ENCODE measurements around the gene LDLRAD4. TPM values are rescaled to one million over a fixed set of nuclear protein-coding genes. Genes with fewer than 3 reads are reported as not detected.
A peak's percentile ranks its signal among the peaks of the same experiment; 100 is the strongest.

The LDLRAD4 gene
- total and polyA plus RNA-seq, 2 experiments from 2014 or later = 0.73 to 1.9 TPM

DNA sequence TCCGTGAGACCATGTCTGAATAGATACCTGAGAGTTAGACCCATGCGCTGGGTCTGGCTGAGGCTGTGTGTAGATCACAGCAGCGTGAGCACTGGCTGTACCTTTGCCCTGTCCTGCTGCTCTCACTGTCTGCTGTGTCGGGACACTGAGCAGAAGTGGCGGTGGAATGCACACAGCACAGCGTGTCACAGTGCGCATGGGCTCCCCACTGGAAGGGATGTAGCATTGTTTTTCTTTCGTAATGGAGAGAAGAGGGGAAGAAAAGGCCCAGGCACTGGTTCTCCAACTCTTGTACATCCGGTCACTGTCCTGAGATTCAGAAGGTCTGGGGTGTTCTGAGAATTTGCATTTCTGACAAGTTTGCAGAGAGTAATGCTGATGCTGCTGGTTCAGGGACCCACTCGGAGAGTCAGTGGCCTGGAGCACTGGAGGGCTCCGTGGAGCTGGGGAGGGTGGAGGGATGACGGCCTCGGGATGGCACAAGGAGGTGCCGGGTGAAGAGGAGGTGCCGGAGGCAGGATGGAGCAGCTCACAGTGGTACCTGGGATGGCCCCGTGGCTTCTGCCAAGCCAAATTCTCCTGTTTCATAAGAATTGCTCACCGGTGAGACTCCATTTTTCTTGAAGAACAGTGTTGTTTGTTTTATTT is 252.8 kb downstream of the LDLRAD4 start (continued):
- TF ChIP-seq, protein P1, sequence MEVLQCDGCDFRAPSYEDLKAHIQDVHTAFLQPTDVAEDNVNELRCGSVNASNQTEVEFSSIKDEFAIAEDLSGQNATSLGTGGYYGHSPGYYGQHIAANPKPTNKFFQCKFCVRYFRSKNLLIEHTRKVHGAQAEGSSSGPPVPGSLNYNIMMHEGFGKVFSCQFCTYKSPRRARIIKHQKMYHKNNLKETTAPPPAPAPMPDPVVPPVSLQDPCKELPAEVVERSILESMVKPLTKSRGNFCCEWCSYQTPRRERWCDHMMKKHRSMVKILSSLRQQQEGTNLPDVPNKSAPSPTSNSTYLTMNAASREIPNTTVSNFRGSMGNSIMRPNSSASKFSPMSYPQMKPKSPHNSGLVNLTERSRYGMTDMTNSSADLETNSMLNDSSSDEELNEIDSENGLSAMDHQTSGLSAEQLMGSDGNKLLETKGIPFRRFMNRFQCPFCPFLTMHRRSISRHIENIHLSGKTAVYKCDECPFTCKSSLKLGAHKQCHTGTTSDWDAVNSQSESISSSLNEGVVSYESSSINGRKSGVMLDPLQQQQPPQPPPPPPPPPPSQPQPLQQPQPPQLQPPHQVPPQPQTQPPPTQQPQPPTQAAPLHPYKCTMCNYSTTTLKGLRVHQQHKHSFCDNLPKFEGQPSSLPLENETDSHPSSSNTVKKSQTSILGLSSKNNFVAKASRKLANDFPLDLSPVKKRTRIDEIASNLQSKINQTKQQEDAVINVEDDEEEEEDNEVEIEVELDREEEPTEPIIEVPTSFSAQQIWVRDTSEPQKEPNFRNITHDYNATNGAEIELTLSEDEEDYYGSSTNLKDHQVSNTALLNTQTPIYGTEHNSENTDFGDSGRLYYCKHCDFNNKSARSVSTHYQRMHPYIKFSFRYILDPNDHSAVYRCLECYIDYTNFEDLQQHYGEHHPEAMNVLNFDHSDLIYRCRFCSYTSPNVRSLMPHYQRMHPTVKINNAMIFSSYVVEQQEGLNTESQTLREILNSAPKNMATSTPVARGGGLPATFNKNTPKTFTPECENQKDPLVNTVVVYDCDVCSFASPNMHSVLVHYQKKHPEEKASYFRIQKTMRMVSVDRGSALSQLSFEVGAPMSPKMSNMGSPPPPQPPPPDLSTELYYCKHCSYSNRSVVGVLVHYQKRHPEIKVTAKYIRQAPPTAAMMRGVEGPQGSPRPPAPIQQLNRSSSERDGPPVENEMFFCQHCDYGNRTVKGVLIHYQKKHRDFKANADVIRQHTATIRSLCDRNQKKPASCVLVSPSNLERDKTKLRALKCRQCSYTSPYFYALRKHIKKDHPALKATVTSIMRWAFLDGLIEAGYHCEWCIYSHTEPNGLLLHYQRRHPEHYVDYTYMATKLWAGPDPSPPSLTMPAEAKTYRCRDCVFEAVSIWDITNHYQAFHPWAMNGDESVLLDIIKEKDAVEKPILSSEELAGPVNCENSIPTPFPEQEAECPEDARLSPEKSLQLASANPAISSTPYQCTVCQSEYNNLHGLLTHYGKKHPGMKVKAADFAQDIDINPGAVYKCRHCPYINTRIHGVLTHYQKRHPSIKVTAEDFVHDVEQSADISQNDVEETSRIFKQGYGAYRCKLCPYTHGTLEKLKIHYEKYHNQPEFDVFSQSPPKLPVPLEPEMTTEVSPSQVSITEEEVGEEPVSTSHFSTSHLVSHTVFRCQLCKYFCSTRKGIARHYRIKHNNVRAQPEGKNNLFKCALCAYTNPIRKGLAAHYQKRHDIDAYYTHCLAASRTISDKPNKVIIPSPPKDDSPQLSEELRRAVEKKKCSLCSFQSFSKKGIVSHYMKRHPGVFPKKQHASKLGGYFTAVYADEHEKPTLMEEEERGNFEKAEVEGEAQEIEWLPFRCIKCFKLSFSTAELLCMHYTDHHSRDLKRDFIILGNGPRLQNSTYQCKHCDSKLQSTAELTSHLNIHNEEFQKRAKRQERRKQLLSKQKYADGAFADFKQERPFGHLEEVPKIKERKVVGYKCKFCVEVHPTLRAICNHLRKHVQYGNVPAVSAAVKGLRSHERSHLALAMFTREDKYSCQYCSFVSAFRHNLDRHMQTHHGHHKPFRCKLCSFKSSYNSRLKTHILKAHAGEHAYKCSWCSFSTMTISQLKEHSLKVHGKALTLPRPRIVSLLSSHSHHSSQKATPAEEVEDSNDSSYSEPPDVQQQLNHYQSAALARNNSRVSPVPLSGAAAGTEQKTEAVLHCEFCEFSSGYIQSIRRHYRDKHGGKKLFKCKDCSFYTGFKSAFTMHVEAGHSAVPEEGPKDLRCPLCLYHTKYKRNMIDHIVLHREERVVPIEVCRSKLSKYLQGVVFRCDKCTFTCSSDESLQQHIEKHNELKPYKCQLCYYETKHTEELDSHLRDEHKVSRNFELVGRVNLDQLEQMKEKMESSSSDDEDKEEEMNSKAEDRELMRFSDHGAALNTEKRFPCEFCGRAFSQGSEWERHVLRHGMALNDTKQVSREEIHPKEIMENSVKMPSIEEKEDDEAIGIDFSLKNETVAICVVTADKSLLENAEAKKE (CRISPR knock-in tag; IDR thresholded peaks at IDR 0.05) = no peak
- TF ChIP-seq ZNF331 (CRISPR knock-in tag; IDR thresholded peaks at IDR 0.05; ENCODE audit: low read depth) = no peak

DNA sequence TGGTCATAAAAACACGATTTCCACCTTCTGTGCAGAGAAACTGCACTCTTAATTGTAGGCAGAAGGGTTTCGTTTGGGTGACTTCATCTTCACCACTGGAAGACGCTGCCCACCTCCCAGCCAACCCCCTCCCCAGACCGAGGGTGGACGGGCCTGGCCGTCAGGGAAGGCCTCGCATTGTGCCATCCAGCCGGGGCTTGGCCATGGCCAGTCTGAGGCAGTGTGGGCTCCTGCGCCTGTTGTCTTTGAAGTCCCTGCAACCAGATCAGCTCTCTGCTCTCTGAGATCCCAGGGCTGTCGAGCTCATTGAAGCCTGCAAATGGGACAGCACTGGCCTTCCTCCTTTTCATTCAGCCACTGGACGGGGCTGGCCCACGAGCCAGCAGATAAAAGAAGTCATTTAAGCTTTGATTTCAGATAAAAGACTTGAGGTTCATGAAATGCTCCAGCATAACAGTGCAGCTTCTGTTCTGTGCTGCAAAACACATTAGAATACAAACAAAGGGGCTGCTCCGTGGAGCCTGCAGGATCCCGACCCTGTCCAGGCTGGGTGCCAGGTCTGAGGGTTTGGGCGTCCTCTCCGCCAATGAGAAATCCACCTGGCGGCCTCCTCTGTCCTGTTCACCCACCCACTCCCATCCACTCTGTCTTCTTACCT is 253.5 kb downstream of the LDLRAD4 start:
- Histone ChIP-seq H3K4me3 (no peak overlapping the region), H3F3A (replicated peaks; ENCODE audit: low read depth) (no peaks in the 10 kb centered on the region), H3K36me3 (ENCODE audit: insufficient read depth) (no peaks in the 10 kb centered on the region), H3K4me2 (no peak overlapping the region), H4K20me1 (replicated peaks; ENCODE audit: insufficient read depth) (no peaks in the 10 kb centered on the region), H3K4me1 (ENCODE audit: insufficient read depth) (no peaks in the 10 kb centered on the region), H3K27ac (ENCODE audit: low read depth) (no peak overlapping the region), H2AFZ (peak overlapping the region; percentile 72; the same call in 1 of the 2 replicates), H3K27me3 (ENCODE audit: insufficient read depth) (no peaks in the 10 kb centered on the region), H3K9me2 (ENCODE audit: insufficient read depth) (0 out of 2 replicates have a peak, but pooled peaks cover 5% of the 10 kb centered on the region), H3K79me2 (replicated peaks; ENCODE audit: insufficient read depth) (no peaks in the 10 kb centered on the region)
- ATAC-seq (peak; percentile 87), DNase-seq (ENCODE audit: low spot score) (peak; percentile 18)
- H3K27me3 Mint-ChIP-seq (ENCODE audit: insufficient read depth, low read depth, poor library complexity) = peaks cover 3% of the 10 kb centered on the region
- no peak overlapping the region for H3K27ac Mint-ChIP-seq
- peaks cover 5% of the 10 kb centered on the region; the same call in 1 of the 3 replicates for H3K9me3 Mint-ChIP-seq
- no peak overlapping the region for H3K4me3 Mint-ChIP-seq
- 0 out of 3 replicates have a peak, but pooled peaks cover 1% of the 10 kb centered on the region for H3K36me3 Mint-ChIP-seq (ENCODE audit: low read depth)
- H3K4me1 Mint-ChIP-seq = peaks cover 15% of the 10 kb centered on the region
- TF ChIP-seq, protein P1 (CRISPR knock-in tag; IDR thresholded peaks at IDR 0.05) = no peak
- no peak for TF ChIP-seq ZNF331 (CRISPR knock-in tag; IDR thresholded peaks at IDR 0.05; ENCODE audit: low read depth)
- TF ChIP-seq, protein P2, sequence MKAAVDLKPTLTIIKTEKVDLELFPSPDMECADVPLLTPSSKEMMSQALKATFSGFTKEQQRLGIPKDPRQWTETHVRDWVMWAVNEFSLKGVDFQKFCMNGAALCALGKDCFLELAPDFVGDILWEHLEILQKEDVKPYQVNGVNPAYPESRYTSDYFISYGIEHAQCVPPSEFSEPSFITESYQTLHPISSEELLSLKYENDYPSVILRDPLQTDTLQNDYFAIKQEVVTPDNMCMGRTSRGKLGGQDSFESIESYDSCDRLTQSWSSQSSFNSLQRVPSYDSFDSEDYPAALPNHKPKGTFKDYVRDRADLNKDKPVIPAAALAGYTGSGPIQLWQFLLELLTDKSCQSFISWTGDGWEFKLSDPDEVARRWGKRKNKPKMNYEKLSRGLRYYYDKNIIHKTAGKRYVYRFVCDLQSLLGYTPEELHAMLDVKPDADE (IDR thresholded peaks at IDR 0.05) = no peak
- TF ChIP-seq ZNF114 (CRISPR knock-in tag; IDR thresholded peaks at IDR 0.05) = no peak
- no peak for TF ChIP-seq POLR2AphosphoS5 (IDR thresholded peaks at IDR 0.05; ENCODE audit: low read depth)
- TF ChIP-seq CREB1 (CRISPR knock-in tag; IDR thresholded peaks at IDR 0.05; ENCODE audit: low read depth) = no peak
- TF ChIP-seq JUNB (IDR thresholded peaks at IDR 0.05; ENCODE audit: unreplicated experiment) = no peak

Data from GM23338 (cell line).